ENCODE results near the gene EBF3.

Gene EBF3

DNA sequence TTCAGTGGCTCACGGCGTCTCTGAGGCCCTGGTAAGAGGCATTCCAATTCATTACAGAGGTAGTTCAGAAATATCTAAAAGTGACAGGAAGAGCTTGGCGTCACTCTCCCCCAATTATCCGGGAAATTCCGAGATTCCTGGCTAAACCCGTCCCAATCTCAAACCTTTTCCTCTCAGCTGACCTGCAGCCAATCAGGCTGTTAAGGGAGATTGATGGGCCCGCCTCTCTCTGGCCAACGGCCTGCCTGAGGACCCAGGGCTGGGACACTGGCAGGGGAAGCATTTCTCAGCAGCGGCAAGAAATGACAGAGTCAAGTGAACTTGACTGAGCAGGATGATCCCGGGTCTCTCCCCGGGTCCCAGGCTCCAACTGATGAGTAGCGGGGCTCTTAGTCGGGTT lies 72.3 kb downstream of the EBF3 start:
- no peak for DNase-seq (ENCODE audit: low read depth)

DNA sequence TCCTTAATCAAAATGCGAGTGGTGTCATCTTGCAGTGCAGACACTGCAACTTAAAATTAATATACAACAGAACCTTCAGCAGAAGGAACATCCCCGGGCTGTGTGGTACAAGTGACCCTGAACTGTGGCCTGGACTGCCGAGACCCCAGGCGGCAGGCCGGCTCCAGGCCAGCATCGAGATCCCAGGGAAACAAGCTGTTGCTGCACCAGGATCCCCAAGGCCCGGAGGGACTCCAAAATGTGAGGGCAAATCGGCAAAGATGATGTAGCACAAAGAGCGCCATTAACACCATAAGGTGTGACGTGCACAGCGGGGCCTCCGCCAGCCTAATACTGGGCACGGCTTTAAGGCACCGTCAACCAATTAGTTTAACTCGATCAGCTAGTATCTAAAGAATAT lies 73.9 kb downstream of the EBF3 start:
- no peak for DNase-seq (ENCODE audit: low read depth)

- DNase-seq (ENCODE audit: low read depth), result no peak
These were observed 75.1 kb downstream of the EBF3 start for GRCh38 chr10:129888784-129889616.

- DNase-seq (ENCODE audit: low read depth), result no peak
These were observed 75.9 kb downstream of the EBF3 start for GRCh38 chr10:129887986-129888783.

- no peak for DNase-seq (ENCODE audit: low read depth)
These were observed 76.6 kb downstream of the EBF3 start for GRCh38 chr10:129887381-129887905.

- DNase-seq (ENCODE audit: low read depth), result no peak
These were observed 77.8 kb downstream of the EBF3 start for GRCh38 chr10:129886263-129886662.

GRCh38 chr10:129885526-129885925 lies 78.5 kb downstream of the EBF3 start:
- DNase-seq (ENCODE audit: low read depth), result no peak

GRCh38 chr10:129884398-129885078 lies 79.5 kb downstream of the EBF3 start:
- no peak for DNase-seq (ENCODE audit: low read depth)

DNA sequence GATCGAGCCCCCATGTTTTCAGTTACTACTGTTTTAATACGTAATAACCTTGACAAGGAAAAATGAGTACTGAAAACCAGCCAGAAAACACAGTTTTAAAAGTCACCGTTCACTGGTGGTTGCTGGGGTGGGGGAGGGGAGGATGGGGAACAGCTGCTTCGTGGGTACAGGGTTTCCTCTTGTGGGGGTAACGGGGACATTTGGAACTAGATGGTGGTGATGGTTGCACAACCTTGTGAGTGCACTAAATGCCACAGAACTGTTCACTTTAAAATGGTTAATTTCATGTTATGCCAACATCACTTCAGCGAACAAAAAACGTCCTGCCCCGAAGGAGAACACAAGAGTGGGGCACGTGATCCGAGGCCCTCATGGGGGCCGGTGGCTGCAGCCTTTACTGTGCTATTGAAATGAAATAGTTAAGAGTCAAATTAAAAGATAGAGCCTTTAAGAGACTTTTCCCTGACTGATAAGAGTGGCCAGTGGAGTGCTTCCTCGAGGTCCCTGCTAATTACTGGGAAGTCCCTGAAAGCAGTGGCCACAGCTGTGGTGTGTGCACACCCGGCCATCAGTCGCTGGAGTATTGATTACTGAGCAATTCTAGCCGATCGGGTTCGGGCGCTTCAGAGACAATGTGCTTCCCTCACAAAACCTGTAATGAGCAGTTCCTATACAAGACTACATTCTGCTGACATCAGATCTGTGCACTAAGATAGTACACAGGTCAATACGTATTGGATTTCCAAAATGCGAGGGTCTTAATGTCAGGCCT lies 80.3 kb downstream of the EBF3 start:
- no peak for DNase-seq (ENCODE audit: low read depth)

- no peak for DNase-seq (ENCODE audit: low read depth)
These were observed 81.0 kb downstream of the EBF3 start for GRCh38 chr10:129883029-129883428.

DNA sequence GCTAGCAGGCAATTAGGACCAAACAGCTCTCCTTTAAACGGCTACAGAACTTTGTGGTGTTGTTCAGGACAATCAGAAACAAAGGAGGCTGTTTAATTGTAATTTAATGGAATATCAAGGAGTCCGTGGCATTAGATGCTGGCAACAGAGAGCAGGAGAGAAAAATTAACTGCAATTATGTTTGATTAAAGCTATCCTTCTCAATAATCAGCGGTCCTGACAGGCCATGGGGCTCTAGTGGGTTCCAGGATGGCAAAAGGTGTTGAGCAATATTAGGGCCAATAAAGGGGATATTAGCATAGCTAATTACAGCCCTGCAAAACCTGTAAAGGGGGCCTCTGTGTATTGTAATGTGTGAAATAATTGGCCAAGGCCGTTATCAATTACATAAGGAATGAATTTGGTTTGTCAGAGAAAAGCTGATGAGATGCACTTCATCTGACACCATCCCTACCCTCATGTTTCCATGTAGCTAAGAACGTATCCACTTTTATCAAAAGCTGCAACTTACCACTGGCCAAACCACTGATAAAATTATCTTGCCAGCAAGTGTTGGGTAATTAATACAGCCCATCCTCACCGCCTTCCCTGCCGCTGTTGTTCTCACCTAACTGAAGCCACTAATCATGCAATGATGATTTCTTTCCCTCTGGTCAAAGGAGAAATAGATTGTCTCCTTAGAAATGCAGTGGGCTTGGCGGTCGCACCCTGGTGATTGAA lies 81.6 kb downstream of the EBF3 start:
- DNase-seq (ENCODE audit: low read depth), result no peak

DNA sequence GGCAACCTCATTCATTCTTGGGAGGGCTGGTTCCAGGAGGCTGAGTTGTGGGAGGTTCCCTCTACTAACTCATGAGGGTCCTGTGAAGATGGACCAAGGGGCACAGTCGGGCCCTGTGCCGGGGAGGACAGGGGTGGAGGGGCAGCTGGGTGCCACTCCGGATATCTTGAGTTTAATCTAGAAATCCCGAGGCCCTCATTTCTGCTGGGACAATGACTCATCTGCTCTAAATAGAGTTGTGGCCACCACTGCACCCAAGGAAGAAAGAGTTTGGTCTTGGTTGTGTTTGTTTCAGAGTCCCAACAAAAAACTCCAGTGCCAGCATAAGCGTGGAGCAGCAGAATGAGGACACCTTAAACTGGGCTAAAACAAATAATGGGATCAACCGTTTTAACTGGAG lies 82.4 kb downstream of the EBF3 start:
- DNase-seq (ENCODE audit: low read depth), result no peak

GRCh38 chr10:129880191-129880870 lies 83.7 kb downstream of the EBF3 start:
- DNase-seq (ENCODE audit: low read depth), result no peak

DNA sequence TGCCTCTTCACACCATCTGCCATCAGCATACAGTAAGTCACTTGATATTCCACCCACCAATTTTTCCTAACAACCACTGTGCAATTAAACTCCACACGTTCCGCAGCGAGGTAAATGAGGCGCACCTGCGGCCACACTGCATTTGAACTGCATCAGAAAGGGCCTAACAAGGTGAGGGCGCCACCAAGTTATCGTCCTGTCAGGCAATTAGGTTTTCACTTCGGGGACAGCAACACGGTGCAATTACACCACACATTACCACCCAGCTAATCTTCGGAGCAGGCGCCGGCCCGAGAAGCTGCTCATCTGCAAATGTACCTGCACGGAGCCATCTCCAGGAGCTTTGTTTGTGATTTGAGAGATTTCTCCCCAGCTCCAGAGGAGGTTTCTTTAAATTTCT lies 84.4 kb downstream of the EBF3 start:
- DNase-seq (ENCODE audit: low read depth), result no peak

DNA sequence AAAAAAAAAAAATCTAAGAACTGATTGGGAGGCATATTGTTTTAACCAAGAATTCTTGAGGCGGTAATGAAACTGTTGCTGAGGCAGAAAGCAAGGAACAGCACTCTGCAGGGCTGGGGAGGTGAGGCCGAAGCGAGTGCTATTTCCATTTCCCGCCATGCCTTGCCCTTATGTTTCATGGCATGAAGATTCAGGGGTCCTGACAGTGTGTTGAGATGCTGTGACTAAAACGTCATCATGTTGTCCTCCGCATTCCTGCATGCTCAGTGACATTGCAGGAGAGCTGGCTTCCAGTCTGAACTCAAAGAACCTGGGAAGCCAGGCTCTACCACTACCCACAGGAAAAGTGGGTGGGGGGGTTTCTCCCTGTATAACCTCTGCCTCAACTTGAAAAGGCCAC lies 85.2 kb downstream of the EBF3 start:
- DNase-seq (ENCODE audit: low read depth), result no peak

DNA sequence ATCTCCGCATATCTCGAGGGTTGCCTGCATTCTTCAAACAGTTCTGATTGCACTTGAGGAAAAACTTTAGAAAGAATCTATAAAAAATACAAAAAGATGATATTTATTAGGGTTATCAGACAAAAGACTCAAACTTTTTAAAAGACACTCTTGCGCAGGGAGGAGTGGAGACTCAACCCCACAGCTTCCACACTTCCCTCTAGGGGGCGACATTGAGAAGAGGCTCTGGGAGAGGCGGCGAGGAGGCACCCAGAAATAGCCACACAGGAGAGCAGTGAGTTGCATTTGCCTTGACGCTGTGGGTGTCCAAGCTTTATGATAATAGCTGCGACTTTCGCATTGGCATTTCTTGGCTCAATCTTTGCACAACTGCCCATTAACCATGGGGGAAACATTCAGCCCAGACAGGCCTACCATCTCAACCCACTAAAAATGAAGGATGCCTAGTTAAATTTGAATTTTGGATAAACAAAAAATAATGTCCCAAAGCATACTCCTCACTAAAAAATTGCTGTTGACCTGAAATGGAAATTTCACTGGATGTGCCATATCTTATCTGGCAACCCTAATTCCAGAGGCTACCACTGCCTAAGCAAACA lies 86.2 kb downstream of the EBF3 start:
- DNase-seq (ENCODE audit: low read depth), result no peak

GRCh38 chr10:129876838-129877237 lies 87.2 kb downstream of the EBF3 start:
- no peak for DNase-seq (ENCODE audit: low read depth)

GRCh38 chr10:129875993-129876726 lies 87.9 kb downstream of the EBF3 start:
- DNase-seq (ENCODE audit: low read depth), result no peak

DNA sequence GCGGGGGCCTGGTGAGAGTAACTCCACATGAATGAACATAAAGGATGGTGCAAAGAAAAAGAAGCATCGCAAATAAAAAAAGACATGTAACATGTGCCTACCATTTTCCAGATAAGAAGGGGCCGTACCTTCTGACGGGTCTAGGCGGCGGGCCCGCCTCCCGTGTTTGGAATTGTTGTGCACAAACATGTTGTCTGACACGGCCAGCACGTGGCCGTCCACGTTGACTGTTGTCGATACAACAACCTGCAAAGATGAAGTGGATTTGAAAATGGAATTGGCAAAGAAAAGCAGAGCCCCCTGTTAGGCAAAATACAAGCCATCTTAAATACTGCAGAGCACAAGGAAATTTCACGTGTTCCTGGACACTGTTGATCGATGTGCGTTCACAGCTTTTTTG lies 90.7 kb downstream of the EBF3 start:
- no peak for DNase-seq (ENCODE audit: low read depth)
